GM19240 (cell line): ENCODE measurements around the gene IL20RA.

Experiments
- DNase-seq: peaks from one replicate; pipeline ENCODE4 v3.0.0; 2011; ENCODE audit warnings: low spot score; ENCODE audit not compliant: insufficient read length

IL20RA gene

DNA sequence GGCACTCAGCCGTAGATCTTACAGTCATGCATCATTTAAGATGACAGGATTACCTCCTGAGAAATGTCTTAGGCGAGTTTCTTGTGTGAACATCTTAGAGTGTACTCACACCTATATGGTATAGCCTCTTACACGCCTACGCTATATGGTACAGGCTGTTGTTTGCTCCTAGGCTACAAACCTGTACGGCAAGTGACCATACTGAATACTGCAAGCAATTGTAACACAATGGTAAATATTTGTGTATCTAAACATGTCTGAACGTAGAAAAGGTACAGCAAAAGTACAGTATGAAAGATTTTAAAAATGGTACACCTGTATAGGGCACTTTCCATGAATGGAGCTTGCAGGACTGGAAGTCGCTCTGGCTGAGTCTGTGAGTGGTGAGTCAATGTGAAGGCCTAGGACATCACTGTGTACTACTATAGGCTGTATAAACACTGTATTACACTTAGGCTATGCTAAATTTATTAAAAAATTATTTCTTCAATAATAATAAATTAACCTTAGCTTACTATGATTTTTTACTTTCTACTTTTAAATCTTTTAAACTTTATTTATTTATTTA lies 541 bp upstream of the IL20RA start:
- no peak for DNase-seq

DNA sequence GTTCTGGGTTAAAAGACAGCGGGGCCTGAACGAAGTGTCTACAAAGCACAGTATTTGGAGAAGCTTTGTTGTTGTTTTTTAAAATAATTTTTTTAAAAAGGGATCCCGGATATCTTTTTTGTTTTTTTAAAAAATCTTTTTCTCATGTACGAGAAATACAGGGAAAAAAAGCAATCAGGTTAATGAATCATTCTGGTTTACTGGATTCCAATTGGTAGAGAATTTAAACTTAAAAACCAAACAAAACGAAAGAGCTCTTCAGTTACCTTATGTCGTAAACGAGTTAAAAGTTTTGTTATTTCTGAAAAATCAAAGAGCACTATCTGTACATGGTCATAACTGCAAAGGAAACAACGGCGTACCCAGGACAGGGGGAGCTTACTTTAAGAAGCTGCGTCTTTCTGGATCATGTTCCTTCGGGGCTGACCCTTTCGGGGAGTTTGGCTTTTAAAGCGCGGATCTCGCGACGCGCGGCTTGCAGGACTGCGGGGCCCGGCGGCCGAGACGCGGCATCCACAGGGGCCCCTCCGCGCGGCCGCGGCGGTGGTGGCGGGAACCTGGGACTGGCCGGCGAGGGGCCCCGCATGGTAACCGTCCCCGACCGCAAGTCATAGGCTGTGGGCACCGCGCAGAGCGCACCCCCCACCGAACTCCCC lies 927 bp downstream of the IL20RA start:
- DNase-seq: no peak

DNA sequence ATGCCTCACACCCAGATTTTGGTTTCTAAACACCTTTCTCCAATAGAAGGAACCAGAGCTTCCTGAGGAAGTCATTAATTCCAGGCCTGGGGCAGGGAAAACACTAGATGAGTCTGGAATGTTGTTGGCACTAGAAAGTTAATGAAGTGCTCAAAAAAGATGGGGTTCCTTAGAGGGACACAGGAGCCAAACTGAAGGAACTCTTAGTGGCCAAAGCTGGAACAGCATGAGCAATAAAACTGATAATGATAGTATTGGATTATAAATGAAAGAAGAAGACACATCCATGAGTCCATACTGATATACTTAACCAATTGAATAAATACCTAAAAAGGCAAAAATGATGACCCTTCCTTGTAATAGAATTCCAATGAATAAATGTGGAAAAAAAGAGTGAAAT lies 4.4 kb downstream of the IL20RA start:
- no peak for DNase-seq

DNA sequence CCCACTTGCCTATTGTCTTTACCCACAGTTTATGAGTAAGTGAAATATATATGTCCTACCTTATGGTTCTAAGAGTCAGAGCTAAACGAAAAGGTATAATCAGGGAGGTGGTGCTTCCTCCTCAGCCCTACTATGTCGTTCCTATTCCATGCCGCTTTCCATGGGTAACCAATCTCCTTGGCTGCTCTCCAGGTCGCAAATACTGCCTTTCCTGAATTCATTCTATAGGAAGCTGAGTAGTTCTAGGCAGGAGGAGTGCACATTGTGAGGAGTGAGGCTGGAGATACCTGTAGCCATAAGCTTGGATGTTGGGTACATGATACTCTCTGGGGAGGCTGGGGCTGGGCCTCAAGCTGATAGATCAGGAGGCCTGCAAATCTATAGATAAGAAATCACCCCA lies 5.8 kb downstream of the IL20RA start:
- DNase-seq: no peak

DNA sequence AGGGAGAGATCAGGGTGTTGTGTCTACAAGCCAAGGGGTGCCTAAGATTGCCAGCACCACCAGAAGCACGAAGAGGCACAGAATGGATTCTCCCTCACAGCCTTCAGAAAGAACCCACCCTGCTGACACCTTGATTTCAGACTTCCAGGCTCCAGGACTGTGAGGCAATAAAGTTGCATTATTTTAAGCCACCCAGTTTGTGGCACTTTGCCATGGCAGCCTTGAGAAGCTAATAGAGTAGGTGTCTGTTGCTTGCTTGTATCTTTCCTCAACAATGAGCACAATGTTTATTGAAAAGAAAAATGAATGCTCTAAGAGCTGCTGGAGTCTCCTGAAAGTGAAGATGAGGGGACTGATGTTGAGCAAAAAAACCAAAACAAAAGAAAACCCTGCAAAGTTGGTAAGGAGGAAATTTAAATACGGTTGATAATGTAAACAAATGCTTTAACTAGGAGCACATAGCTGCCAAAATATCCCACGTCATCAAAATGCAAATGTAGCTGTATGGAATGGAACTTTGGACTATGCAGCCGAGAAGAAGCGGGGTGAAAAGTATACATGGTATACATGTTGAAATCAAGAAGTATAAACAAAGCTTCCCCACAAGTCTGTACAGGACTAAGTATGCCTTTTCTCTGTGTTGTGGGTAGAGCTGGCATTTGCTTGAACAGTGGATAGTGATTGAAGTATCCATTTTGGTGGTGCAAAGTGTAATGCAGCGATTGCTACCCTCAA lies 8.0 kb downstream of the IL20RA start:
- DNase-seq: no peak

DNA sequence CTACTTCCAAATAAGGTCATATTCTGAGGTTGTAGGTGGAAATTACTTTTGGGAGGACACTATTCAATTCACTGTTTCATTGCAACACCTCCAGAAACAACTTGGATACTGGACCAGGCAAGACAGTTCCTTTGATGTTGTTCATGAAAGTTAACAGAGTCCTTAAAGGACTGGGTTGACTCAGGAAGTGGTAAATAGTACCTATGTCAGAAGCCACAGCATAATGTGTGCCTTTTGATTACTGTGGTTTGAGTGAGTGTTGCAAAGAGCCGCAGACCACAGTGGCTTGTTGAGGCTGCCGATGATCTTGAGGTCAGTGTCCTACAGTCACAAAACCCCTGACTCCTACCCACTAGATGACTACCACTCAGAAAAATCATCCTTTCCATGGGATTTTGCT lies 10.9 kb downstream of the IL20RA start:
- peak; percentile 18 for DNase-seq

DNA sequence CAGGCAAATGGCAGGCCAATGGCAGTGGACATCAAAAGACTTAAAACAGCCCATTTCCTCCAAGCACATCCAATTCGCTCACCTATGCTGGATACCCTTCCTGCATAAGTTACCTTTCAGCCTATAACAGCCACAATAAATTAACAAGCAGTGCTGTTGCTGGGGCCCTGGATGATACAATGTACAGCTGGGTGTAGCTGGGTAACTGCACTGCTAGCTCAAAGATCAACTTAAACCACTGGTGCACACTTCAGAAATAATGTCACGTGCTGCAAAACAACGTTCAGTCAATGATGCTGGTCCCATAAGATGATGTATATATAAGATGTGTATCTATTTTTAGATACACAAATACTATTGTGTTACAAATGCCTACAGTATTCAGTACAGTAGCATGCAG lies 13.6 kb downstream of the IL20RA start:
- no peak for DNase-seq

DNA sequence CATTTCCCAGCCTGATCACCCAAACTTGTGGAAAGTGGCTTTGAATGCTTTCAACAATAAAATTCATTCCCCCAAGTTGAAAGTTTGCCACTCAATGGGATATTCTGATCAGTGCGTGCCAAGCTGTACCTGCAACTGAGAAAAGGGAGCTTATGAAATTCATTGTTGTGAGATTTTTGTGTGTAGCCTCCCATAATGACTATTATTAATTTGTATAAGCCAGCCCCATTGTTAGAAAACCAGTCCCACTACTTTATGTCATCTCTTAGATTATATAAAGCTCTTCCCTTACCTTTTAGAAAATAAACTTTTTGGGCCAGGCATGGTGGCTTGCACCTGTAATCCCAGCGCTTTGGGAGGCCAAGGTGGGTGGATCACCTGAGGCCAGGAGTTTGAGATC lies 15.9 kb downstream of the IL20RA start:
- DNase-seq: no peak

DNA sequence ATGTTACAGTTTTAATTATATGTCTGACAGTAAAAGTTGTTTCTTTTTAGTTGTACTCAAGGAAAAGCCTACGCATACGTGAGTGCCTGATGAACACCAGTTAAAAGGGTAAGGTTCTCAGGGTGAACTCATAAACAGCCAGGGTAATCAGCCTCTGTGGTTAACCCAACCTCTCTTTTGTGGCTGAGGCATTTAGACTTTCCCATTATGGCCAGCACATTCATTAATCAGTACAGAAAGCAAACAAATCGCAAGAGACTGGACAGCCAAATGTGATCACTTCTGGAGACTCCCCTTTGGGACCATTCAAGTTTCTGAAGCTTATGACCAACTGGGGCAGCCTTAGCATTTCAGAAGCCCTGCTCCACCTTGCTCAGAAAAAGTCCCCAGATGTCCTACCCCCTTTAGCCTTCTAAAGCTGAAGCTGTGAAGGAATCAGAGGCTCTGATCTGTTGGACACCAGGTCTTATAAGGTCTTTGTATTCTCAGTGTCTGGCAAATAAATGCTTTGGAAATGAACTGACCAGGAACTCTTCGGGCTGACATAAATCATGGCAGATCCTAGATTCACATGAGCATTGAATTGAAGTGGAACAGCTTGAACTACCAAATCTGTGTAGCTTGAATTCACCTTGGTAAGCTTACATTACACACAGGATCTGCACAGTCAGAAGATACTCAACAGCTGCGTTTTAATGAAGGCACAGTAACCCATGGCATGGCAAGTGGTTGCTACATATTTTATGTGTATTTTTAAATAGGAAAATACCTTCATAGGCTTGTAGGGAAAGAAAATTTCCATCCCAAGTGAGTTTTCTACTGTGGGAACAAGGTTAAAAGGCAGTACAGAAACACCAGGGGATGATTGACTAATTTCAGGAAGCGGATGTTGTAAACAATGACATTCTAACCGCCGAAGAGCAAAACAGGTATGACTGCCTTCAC lies 18.7 kb downstream of the IL20RA start:
- no peak for DNase-seq

DNA sequence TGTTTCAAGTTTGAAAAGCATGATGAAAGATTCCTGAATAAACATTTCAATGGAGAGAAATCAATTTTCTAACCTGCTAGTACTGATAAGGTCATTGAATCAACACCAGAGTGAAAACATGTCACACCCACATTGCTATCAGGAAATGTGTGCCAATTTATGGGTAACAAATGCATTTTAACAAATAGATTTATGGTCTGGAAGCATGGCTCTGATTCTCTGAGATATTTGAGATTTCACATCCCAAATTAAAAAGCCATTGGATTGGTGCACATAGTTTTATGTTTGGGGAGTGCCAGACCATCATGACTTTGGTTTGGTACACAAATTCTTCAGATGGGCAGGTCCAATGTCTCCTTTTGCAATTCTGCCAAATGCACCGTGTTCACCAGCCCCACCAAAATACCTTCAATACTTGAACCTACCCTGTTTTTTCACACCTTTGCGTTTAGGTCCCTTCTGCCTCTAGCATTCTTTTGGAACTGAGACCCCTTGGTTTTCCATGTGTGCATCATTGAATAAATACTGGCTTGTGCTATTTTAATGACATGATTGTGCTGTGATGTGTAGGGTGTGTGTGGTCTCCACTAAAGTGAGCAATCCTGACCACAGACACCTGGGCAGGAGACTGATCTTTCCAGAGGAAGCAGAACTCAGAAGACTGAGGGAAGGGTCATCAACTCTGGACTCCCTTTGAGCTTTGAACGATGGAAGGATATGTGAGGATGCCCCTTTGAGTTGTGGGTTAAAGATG lies 20.4 kb downstream of the IL20RA start:
- DNase-seq: no peak

DNA sequence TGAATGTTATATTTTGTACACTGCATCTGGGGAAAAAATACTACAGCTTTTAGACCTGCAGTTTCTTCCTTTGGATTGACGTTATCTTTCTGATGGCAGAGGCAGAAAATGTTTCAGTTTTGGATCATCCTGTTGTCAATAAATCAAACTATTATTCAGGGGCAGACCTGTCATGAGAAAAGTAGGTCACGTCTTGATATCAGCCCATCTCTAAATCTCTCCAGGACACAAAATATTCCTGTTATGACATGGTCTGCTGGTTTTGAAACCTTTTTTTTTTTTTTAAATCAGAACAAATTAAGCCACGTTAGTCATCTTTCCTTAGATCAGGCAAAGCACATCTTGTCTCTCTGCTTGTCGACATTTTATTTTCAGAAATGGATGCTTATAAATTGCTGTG lies 24.0 kb downstream of the IL20RA start:
- DNase-seq: no peak

DNA sequence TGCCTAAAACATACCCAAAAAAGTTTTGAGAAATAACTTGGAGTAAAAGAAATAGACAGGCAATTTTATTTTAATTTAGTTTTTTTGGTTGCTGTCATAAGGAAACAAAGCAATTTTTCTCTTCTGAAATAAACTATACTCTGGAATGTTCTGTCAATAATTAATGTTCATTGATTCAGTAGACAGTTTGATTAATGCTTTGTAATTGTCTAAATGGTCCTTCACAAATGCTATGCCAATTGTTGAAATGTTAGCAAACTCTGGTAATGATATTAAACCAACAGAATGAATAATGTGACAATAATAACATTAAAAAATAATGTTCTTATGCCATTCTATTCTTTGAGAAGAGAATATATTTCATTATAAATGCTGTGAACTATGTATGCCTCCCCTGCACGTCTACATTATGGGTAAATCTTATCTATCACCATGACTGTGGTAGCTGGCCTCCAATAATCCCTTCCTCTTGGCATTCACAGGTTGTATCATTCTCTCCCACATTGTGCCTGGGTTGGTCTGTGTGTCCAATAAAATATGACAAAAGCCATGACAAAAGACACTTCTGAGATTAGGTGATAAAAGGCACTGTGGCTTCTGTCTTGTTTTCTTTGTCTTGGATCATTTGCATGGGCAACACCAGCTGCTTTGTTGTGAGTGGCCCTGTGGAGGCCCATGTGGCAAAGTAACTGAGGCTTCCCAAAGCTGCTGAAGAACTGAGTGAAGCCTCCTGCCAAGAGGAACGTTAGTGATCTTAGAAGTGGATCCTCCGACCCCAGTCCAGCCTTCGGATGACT lies 25.1 kb downstream of the IL20RA start:
- no peak for DNase-seq

DNA sequence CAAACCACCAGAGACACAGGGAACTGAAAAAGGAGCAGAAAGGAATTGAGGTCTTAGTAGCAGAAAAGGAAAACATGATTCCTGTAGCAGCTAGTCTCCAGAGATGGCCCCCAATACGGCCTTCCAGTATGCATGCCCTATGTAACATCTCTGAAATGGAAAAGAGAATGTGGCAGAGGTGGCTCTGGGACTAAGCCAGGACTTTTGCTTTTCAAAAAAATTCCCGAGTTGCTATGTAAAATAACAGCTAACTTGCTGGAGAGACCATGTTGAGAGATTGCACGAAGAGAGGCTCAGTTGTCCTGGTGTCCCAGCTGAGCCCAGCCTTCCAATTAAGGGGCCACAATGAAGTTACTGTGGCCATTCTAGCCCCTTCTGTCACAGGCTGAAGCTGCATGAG lies 27.7 kb downstream of the IL20RA start:
- DNase-seq: no peak

DNA sequence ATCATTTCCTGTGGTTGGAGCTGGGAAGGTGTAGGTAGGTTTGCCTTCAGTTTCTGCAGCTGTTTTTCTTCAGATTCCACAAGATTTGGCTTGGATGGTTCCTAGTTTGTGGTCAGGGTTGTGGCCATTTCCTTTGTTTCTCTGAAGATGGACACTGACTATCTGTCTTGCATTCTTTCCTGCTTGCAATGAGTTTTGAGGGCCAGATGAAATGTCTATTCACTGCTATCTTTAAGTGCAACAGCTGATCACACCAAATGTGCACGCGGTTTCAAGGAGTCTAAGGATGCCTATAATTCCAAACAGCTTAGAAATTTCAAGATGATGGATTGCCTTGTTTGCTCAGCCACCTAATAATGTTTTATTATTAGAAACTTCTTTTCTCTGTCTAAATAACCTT lies 28.4 kb downstream of the IL20RA start:
- no peak for DNase-seq

DNA sequence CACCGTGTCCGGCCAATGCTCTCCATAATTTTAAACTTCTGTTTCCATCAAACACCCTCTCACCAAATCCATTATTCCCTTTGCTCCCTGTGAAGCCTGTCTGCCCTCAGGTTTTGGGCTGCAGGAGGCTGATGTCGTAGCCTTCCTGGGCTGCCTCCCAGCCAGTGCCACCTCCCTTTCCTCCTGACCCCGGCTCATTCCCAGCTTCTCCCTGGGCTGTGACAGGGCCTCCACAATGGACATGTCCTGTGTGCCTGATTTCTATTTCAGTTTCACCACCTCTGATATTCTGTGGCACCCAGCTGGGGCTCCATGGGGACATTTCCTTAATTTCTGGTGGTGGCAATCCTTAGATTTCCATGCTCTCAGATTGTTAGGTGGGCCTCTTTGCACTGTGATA lies 28.8 kb downstream of the IL20RA start:
- no peak for DNase-seq

DNA sequence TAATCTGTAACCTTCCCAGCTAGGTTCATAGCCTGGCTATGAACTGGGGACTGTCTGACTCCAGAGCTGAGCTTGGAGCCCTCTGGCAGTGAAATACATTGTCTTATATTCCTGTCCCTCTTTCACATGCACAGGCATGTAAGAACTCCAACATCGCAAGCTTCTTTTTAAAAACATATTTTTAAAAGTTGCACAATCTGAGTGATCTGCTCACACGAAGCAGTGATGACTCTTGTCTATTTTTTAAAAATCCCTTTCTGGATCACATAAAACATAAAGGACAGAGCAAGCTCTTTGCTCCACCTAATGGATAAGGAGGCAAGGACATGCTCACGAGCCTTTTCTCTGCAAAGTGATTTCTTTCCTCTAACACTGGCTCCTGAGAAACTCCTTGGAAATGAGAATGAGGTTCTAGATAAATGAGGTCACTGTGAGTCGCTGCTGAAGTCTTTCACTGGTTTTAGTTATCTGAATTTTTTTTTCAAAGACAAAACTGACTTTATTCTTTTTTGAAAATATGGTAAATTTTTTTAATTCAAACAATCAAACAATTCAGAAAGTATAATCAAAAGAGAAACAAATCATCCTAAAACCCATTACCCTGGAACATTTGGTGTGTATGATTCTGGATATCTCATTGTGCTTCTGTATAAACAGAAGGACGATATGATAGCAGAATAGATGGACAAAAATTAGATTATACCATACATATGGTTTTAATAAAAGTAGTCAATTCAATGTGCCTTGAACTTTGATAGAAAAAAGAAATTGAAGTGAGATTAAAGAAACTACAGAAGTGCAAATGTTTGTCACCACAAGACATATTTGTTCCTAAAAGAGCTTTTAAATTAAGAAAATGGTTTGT lies 30.8 kb downstream of the IL20RA start:
- DNase-seq: no peak

DNA sequence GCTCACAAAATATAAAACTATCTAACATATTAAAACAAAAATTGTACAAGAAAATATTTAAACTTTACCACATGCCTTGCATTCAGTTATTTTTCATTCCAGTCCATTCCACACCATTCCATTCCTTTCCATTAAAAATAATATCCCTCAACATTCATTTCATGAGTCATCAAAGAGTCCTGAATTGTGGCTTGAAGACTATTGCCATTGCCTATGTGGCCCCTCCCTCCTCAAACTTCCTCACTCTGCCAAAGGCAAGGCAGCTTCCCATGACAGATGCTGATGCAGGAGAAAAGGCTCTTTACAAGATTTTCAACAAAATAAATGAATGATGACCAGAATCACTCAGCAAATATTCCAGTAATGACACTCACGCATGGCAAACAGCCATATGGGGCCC lies 31.7 kb downstream of the IL20RA start:
- DNase-seq: no peak

DNA sequence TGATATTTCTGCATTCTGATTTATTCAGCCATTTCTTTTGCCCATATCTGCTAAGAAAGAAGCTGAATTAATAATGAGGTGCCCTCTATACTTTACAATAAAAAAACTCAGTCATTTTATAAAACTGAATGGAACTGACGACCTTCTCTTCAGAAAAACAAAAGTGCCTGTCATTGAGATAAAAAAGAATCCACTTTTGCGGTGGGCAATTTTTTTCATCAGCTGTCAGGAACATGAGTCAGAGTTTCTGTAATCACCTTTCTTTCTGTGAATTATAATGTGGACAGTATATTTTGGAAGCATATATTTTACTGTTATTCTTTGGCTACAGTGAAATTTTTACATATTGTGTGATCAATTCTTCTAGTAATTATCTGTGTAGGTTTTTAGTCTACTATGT lies 33.4 kb downstream of the IL20RA start:
- no peak for DNase-seq

DNA sequence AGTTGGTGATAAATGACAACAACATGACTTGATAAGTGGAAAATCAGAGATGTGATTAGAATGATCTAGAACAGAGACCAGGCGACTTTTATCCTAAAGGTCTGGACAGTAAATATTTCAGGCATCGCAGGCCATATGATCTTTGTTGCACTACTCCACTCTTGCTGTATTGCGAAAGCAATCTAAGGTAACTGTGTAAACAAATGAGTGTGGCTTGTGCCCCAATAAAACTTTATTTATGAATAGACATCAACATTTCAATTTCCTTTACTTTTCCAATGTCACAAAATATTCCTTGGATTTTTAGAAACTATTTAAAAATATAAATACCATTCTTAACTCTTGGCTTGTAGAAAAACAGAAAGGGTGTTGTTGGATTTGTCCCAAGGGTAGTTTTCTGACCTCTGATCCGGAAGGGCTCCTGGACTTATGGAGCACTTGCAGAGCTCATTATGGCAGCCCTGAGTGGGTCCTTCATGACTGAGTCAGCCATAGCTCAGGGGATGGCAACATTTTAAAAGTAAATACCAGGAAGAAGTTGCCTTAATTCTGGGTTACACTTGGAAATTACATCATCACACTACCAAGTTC lies 34.5 kb downstream of the IL20RA start:
- no peak for DNase-seq
